GM23338 (cell line): ENCODE results near the gene TSC22D1. TPM values are rescaled to one million over a fixed set of nuclear protein-coding genes. Genes with fewer than 3 reads are reported as not detected.
A peak's percentile ranks its signal among the peaks of the same experiment; 100 is the strongest.

Experiments used
- ATAC-seq: fragments of 200-7000 bp; cut with Tn5 transposase; 3 replicates; pipeline ENCODE4 v1.9.1; 2020
- DNase-seq: peaks from one replicate; pipeline ENCODE4 v3.0.0-alpha.2; 2015; ENCODE audit warnings: low spot score
- H2AFZ ChIP-seq: fragments of 200-600 bp; sonication (generic); 2 replicates; pipeline ENCODE4 v1.8.0; 2016; ENCODE audit warnings: antibody characterized with exemption, mild to moderate bottlenecking, moderate library complexity
- H3F3A ChIP-seq: fragments of 200-600 bp; sonication (generic); replicated peaks from 2 replicates; pipeline ENCODE4 v1.8.0; 2017; ENCODE audit warnings: antibody characterized with exemption, mixed run types, low read depth
- H3K27ac ChIP-seq: fragments of 200-600 bp; sonication (generic); 2 replicates; pipeline ENCODE4 v1.6.1; 2016; ENCODE audit warnings: low read depth
- H3K27me3 ChIP-seq: fragments of 200-600 bp; sonication (generic); 2 replicates; pipeline ENCODE4 v1.8.0; 2016; ENCODE audit warnings: mild to moderate bottlenecking, mixed run types, moderate library complexity; ENCODE audit not compliant: insufficient read depth
- H3K36me3 ChIP-seq: fragments of 200-600 bp; sonication (generic); 2 replicates; pipeline ENCODE4 v1.8.0; 2016; ENCODE audit warnings: mild to moderate bottlenecking; ENCODE audit not compliant: insufficient read depth
- H3K4me1 ChIP-seq: fragments of 200-600 bp; sonication (generic); 2 replicates; pipeline ENCODE4 v1.8.0; 2016; ENCODE audit warnings: mild to moderate bottlenecking, moderate library complexity; ENCODE audit not compliant: insufficient read depth
- H3K4me2 ChIP-seq: fragments of 200-600 bp; sonication (generic); 2 replicates; pipeline ENCODE4 v1.7.1; 2017; ENCODE audit warnings: mixed run types
- H3K4me3 ChIP-seq: fragments of 200-600 bp; sonication (generic); 2 replicates; pipeline ENCODE4 v1.6.1; 2016; ENCODE audit warnings: mixed run types
- H3K79me2 ChIP-seq: fragments of 200-600 bp; sonication (generic); replicated peaks from 2 replicates; pipeline ENCODE4 v1.8.0; 2017; ENCODE audit warnings: mild to moderate bottlenecking; ENCODE audit not compliant: insufficient read depth
- H3K9me2 ChIP-seq: fragments of 200-600 bp; sonication (generic); 2 replicates; pipeline ENCODE4 v1.8.0; 2017; ENCODE audit not compliant: insufficient read depth
- H4K20me1 ChIP-seq: fragments of 200-600 bp; sonication (generic); replicated peaks from 2 replicates; pipeline ENCODE4 v1.8.0; 2017; ENCODE audit warnings: mild to moderate bottlenecking; ENCODE audit not compliant: insufficient read depth
- H3K27ac Mint-ChIP-seq: 2 replicates; pipeline ENCODE4 v1.8.0; 2020; ENCODE audit warnings: inconsistent platforms, mild to moderate bottlenecking, moderate library complexity, mixed read lengths
- H3K27me3 Mint-ChIP-seq: 3 replicates; pipeline ENCODE4 v1.8.0; 2022; ENCODE audit warnings: low read depth, mild to moderate bottlenecking, moderate library complexity, mixed read lengths, inconsistent platforms; ENCODE audit not compliant: insufficient read depth, poor library complexity
- H3K36me3 Mint-ChIP-seq: 3 replicates; pipeline ENCODE4 v1.8.0; 2021; ENCODE audit warnings: low read depth, mild to moderate bottlenecking, inconsistent platforms, moderate library complexity, mixed read lengths
- H3K4me1 Mint-ChIP-seq: 3 replicates; pipeline ENCODE4 v1.8.0; 2020; ENCODE audit warnings: mild to moderate bottlenecking, inconsistent platforms, mixed read lengths
- H3K4me3 Mint-ChIP-seq: 3 replicates; pipeline ENCODE4 v1.8.0; 2021; ENCODE audit warnings: moderate library complexity, mild to moderate bottlenecking, inconsistent platforms, mixed read lengths
- H3K9me3 Mint-ChIP-seq: 3 replicates; pipeline ENCODE4 v1.8.0; 2020; ENCODE audit warnings: moderate library complexity, mild to moderate bottlenecking, inconsistent platforms, mixed read lengths
- CREB1 ChIP-seq: fragments of 250-450 bp; sonication (Bioruptor Pico); IDR thresholded peaks from 2 replicates; pipeline ENCODE4 v1.5.0; 2020; ENCODE audit warnings: low read depth, mild to moderate bottlenecking, moderate library complexity
- EZH2 ChIP-seq: fragments of 200-600 bp; sonication (generic); IDR thresholded peaks from one replicate; pipeline ENCODE4 v1.8.0; 2017; ENCODE audit warnings: antibody characterized with exemption, mild to moderate bottlenecking, low read depth; ENCODE audit not compliant: unreplicated experiment
- EZH2phosphoT487 ChIP-seq: fragments of 200-600 bp; sonication (generic); IDR thresholded peaks from one replicate; pipeline ENCODE4 v1.8.1; 2018; ENCODE audit warnings: antibody characterized with exemption; ENCODE audit not compliant: unreplicated experiment
- JUNB ChIP-seq: IDR thresholded peaks from one replicate; pipeline ENCODE4 v1.6.1; 2016; ENCODE audit warnings: antibody characterized with exemption; ENCODE audit not compliant: unreplicated experiment
- NANOG ChIP-seq: IDR thresholded peaks from 2 replicates; pipeline ENCODE4 v1.6.1; 2016; ENCODE audit warnings: antibody characterized with exemption, borderline replicate concordance
- STAT1 ChIP-seq: IDR thresholded peaks from one replicate; pipeline ENCODE4 v1.6.1; 2016; ENCODE audit warnings: antibody characterized with exemption; ENCODE audit not compliant: unreplicated experiment
- ZNF114 ChIP-seq: fragments of 250-450 bp; sonication (Bioruptor Pico); IDR thresholded peaks from 2 replicates; pipeline ENCODE4 v1.5.0; 2020; ENCODE audit warnings: mild to moderate bottlenecking, moderate library complexity
- ZNF331 ChIP-seq: fragments of 250-450 bp; sonication (Bioruptor Pico); IDR thresholded peaks from 2 replicates; pipeline ENCODE4 v1.5.0; 2020; ENCODE audit warnings: low read depth, mild to moderate bottlenecking, moderate library complexity
- polyA plus RNA-seq: library from polyadenylated mRNA; unstranded; fragments of >200 nt; fragmentation: Nextera tagmentation; extraction: Ambion mirVana; gene quantifications from 2 replicates; pipeline ENCODE4 v1.2.1, GENCODE V29; 2016
- total RNA-seq: library from RNA; depleted of rRNA; stranded (reverse); fragments of >200 nt; shearing (Covaris generic); gene quantifications from 2 replicates; pipeline ENCODE4 v1.2.3, GENCODE V29; 2014
- TF ChIP-seq, protein P1 (sequence below): fragments of 250-450 bp; sonication (Bioruptor Pico); IDR thresholded peaks from 2 replicates; pipeline ENCODE4 v1.5.0; 2020; ENCODE audit warnings: mild to moderate bottlenecking, moderate library complexity
- TF ChIP-seq, protein P2 (sequence below): IDR thresholded peaks from 2 replicates; pipeline ENCODE4 v1.6.1; 2016; ENCODE audit warnings: antibody characterized with exemption
- TF ChIP-seq, protein P3 (sequence below), 2 experiments: fragments of 200-600 bp in 1 of 2; sonication (generic) in 1 of 2; conservative IDR thresholded peaks; 2 replicates each; pipeline versions ENCODE4 v1.5.1 to v1.6.1; 2016 to 2017; ENCODE audit warnings: antibody characterized with exemption in 2 of 2, low read depth in 2 of 2, mild to moderate bottlenecking in 2 of 2, moderate library complexity in 1 of 2
- TF ChIP-seq, protein P4 (sequence below): IDR thresholded peaks from one replicate; pipeline ENCODE4 v1.6.1; 2018; ENCODE audit warnings: antibody characterized with exemption; ENCODE audit not compliant: unreplicated experiment

TSC22D1 gene
- total and polyA plus RNA-seq, 2 experiments from 2014 or later, result 58.5 to 114 TPM

DNA sequence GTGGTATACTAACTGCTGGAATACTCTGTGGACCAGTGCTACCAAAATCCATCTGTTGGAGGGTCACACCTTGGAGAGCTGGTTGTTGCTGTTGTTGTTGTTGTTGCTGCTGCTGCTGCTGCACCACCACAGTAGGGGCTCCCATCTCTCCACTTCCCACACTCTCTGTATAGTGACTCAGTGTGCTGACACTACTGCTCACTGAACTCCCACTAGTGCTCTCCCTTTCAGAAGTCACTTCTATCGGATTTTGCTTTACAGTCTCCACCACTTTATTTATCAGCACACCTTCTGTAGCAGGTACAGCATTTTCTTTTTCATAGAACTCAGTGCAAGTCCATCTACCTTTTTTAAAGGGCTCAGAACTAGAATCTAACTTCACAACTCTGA lies 1.7 kb downstream of the TSC22D1 start (continued):
- TF ChIP-seq JUNB (no peak), NANOG (no peak), ZNF114 (CRISPR knock-in tag) (no peak), ZNF331 (CRISPR knock-in tag) (no peak)
- TF ChIP-seq, protein P1, sequence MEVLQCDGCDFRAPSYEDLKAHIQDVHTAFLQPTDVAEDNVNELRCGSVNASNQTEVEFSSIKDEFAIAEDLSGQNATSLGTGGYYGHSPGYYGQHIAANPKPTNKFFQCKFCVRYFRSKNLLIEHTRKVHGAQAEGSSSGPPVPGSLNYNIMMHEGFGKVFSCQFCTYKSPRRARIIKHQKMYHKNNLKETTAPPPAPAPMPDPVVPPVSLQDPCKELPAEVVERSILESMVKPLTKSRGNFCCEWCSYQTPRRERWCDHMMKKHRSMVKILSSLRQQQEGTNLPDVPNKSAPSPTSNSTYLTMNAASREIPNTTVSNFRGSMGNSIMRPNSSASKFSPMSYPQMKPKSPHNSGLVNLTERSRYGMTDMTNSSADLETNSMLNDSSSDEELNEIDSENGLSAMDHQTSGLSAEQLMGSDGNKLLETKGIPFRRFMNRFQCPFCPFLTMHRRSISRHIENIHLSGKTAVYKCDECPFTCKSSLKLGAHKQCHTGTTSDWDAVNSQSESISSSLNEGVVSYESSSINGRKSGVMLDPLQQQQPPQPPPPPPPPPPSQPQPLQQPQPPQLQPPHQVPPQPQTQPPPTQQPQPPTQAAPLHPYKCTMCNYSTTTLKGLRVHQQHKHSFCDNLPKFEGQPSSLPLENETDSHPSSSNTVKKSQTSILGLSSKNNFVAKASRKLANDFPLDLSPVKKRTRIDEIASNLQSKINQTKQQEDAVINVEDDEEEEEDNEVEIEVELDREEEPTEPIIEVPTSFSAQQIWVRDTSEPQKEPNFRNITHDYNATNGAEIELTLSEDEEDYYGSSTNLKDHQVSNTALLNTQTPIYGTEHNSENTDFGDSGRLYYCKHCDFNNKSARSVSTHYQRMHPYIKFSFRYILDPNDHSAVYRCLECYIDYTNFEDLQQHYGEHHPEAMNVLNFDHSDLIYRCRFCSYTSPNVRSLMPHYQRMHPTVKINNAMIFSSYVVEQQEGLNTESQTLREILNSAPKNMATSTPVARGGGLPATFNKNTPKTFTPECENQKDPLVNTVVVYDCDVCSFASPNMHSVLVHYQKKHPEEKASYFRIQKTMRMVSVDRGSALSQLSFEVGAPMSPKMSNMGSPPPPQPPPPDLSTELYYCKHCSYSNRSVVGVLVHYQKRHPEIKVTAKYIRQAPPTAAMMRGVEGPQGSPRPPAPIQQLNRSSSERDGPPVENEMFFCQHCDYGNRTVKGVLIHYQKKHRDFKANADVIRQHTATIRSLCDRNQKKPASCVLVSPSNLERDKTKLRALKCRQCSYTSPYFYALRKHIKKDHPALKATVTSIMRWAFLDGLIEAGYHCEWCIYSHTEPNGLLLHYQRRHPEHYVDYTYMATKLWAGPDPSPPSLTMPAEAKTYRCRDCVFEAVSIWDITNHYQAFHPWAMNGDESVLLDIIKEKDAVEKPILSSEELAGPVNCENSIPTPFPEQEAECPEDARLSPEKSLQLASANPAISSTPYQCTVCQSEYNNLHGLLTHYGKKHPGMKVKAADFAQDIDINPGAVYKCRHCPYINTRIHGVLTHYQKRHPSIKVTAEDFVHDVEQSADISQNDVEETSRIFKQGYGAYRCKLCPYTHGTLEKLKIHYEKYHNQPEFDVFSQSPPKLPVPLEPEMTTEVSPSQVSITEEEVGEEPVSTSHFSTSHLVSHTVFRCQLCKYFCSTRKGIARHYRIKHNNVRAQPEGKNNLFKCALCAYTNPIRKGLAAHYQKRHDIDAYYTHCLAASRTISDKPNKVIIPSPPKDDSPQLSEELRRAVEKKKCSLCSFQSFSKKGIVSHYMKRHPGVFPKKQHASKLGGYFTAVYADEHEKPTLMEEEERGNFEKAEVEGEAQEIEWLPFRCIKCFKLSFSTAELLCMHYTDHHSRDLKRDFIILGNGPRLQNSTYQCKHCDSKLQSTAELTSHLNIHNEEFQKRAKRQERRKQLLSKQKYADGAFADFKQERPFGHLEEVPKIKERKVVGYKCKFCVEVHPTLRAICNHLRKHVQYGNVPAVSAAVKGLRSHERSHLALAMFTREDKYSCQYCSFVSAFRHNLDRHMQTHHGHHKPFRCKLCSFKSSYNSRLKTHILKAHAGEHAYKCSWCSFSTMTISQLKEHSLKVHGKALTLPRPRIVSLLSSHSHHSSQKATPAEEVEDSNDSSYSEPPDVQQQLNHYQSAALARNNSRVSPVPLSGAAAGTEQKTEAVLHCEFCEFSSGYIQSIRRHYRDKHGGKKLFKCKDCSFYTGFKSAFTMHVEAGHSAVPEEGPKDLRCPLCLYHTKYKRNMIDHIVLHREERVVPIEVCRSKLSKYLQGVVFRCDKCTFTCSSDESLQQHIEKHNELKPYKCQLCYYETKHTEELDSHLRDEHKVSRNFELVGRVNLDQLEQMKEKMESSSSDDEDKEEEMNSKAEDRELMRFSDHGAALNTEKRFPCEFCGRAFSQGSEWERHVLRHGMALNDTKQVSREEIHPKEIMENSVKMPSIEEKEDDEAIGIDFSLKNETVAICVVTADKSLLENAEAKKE (CRISPR knock-in tag), result no peak

DNA sequence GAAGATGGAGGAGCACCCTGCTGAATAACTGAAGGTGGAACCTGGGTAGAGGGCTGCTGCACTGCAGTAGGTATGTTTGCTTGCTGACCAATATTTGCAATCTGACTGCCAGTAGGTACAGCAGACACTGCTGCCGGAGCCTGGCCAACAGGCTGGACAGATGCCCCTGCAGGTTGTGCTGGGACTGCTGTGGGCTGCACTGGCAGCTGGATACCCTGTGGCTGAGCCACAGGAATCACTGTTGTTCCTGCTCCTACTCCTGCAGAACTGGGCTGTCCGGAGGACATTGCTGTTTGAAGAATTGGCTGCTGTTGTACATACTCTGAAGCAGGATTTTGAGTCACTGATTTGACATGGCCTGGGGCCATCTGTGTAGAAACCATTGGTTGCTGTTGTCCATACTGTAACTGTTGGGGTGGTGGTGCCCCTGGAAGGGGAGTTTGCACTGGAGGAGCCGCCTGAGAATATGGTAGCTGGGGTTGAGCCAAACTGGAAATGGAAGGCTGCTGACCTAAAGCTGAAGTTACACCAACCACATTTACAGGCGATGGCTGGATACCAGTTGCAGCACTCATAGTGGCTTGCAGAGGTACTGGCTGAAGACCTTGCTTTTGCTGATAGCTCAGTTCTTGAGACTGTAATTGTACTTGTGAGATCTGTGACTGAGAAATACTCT lies 2.2 kb downstream of the TSC22D1 start:
- H3K27ac Mint-ChIP-seq, result no peak overlapping the region; the same call in 1 of the 2 replicates
- Histone ChIP-seq H3K27me3 (no peaks in the 10 kb centered on the region), H2AFZ (no peak overlapping the region), H3K36me3 (no peaks in the 10 kb centered on the region), H3K4me3 (peak overlapping the region; percentile 71), H3K79me2 (peaks cover 73% of the 10 kb centered on the region), H3K9me2 (no peaks in the 10 kb centered on the region), H3F3A (peaks cover 4% of the 10 kb centered on the region; the same call in 1 of the 2 replicates), H4K20me1 (peaks cover 11% of the 10 kb centered on the region; the same call in 1 of the 2 replicates), H3K27ac (no peak overlapping the region), H3K4me2 (peak overlapping the region; percentile 75), H3K4me1 (peaks cover 35% of the 10 kb centered on the region)
- no peaks in the 10 kb centered on the region for H3K9me3 Mint-ChIP-seq
- peak; percentile 9; the same call in 2 of the 3 replicates for ATAC-seq
- peak overlapping the region; percentile 95 for H3K4me3 Mint-ChIP-seq
- H3K36me3 Mint-ChIP-seq, result peaks cover 43% of the 10 kb centered on the region
- peaks cover 11% of the 10 kb centered on the region for H3K27me3 Mint-ChIP-seq
- peaks cover 49% of the 10 kb centered on the region for H3K4me1 Mint-ChIP-seq
- TF ChIP-seq, protein P2, sequence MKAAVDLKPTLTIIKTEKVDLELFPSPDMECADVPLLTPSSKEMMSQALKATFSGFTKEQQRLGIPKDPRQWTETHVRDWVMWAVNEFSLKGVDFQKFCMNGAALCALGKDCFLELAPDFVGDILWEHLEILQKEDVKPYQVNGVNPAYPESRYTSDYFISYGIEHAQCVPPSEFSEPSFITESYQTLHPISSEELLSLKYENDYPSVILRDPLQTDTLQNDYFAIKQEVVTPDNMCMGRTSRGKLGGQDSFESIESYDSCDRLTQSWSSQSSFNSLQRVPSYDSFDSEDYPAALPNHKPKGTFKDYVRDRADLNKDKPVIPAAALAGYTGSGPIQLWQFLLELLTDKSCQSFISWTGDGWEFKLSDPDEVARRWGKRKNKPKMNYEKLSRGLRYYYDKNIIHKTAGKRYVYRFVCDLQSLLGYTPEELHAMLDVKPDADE, result no peak
- TF ChIP-seq EZH2 (no peak), EZH2phosphoT487 (no peak), CREB1 (CRISPR knock-in tag) (no peak), STAT1 (no peak), JUNB (no peak)
- TF ChIP-seq, protein P3, sequence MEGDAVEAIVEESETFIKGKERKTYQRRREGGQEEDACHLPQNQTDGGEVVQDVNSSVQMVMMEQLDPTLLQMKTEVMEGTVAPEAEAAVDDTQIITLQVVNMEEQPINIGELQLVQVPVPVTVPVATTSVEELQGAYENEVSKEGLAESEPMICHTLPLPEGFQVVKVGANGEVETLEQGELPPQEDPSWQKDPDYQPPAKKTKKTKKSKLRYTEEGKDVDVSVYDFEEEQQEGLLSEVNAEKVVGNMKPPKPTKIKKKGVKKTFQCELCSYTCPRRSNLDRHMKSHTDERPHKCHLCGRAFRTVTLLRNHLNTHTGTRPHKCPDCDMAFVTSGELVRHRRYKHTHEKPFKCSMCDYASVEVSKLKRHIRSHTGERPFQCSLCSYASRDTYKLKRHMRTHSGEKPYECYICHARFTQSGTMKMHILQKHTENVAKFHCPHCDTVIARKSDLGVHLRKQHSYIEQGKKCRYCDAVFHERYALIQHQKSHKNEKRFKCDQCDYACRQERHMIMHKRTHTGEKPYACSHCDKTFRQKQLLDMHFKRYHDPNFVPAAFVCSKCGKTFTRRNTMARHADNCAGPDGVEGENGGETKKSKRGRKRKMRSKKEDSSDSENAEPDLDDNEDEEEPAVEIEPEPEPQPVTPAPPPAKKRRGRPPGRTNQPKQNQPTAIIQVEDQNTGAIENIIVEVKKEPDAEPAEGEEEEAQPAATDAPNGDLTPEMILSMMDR (conservative IDR thresholded peaks at IDR 0.05; ENCODE audit: low read depth in 2 of 2), result peak; percentile 20 to 25; a peak in 1 of 4 replicates
- TF ChIP-seq, protein P4, sequence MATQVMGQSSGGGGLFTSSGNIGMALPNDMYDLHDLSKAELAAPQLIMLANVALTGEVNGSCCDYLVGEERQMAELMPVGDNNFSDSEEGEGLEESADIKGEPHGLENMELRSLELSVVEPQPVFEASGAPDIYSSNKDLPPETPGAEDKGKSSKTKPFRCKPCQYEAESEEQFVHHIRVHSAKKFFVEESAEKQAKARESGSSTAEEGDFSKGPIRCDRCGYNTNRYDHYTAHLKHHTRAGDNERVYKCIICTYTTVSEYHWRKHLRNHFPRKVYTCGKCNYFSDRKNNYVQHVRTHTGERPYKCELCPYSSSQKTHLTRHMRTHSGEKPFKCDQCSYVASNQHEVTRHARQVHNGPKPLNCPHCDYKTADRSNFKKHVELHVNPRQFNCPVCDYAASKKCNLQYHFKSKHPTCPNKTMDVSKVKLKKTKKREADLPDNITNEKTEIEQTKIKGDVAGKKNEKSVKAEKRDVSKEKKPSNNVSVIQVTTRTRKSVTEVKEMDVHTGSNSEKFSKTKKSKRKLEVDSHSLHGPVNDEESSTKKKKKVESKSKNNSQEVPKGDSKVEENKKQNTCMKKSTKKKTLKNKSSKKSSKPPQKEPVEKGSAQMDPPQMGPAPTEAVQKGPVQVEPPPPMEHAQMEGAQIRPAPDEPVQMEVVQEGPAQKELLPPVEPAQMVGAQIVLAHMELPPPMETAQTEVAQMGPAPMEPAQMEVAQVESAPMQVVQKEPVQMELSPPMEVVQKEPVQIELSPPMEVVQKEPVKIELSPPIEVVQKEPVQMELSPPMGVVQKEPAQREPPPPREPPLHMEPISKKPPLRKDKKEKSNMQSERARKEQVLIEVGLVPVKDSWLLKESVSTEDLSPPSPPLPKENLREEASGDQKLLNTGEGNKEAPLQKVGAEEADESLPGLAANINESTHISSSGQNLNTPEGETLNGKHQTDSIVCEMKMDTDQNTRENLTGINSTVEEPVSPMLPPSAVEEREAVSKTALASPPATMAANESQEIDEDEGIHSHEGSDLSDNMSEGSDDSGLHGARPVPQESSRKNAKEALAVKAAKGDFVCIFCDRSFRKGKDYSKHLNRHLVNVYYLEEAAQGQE, result no peak
- peak; percentile 70 for DNase-seq
